Stimulated activated CD8-positive, alpha-beta memory T cell treated with anti-CD3 and anti-CD28 coated beads, Interleukin-7, amount 100 ng/mL, for 24 hours (primary cell): ENCODE results near the gene LRSAM1.

Experiments used
- DNase-seq: peaks from one replicate; pipeline ENCODE4 v3.0.0-alpha.2; 2020; ENCODE audit warnings: low read depth

Gene LRSAM1

GRCh38 chr9:127498298-127498697 lies 47.0 kb downstream of the LRSAM1 start:
- no peak for DNase-seq

DNA sequence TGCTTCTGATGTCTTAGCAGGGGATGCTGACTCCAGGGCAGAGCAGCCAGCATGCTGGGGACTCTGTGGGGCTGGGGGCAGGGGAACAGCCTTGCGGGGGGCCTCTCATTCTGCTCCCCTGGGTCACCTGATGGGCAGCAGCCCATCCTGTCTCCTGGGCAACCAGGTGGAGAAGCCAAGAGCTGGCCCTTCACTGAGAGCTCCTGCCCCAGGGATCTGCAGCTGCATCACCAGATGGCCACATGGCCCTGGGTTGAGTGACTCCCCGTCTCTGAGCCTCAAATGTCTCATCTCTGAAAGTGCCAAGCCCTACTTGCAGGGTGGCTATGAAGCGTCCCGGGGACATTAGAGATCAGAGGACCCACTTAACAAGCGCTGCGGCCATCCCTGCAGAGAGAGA lies 49.1 kb downstream of the LRSAM1 start:
- no peak for DNase-seq

GRCh38 chr9:127500862-127501261 lies 49.6 kb downstream of the LRSAM1 start:
- no peak for DNase-seq

DNA sequence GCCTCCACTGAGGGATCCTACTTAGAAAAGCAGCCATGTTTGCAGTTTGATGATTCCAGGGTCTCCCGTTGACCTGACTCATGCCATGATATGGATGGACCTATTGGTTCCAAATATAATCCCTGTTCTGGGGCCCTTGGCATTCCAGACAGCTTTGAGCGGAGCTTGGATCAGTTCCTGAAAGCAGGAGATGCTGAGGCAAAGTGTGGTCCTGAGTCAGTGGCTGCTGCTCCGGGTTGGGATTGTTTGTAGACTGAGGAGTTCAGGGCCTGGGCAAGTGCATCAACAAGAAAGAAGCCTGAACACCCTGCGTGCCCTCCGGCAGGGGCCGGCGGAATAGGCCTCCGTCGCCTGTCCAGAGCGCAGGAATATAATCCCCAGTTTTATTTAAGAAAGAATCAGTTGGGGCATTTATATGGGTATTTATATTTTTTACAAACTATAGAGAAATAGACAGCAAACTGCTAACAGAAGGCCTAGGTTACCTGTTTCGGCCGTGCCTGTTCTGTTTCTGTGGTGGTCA lies 50.6 kb downstream of the LRSAM1 start:
- DNase-seq, result no peak

DNA sequence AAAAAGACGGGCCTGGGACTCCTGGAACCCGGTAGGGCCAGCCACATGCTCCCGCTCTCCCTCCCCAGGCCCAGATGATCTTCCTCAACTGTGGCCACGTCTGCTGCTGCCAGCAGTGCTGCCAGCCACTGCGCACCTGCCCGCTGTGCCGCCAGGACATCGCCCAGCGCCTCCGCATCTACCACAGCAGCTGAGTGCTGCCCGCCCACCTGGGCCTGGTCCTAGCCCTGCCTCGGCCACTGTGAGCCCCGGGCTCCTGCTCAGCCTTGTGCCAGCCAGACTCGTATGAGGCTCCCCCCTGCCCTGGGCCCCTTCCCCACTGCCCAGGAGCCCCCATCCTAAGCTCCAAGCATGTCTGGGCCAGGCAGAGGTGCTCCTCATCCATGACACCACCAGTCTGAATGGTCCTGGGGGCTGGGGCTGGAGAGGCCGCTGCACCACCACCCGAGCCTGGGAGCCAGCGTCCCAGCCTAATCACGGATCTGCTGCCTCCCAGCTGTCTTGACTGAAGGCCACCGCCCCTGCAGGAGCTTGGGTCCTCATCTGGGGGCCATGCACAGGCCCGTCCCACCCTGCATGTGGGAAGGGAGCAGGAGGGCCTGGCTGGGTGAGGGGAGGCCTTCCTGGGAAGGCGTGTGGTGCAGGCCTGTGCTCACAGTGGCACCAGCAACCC lies 51.5 kb downstream of the LRSAM1 start:
- no peak for DNase-seq

- DNase-seq, result no peak
Measured at GRCh38 chr9:127503379-127503921, 52.1 kb downstream of the LRSAM1 start.

GRCh38 chr9:127503947-127504886 lies 52.9 kb downstream of the LRSAM1 start:
- DNase-seq, result peak; percentile 65

DNA sequence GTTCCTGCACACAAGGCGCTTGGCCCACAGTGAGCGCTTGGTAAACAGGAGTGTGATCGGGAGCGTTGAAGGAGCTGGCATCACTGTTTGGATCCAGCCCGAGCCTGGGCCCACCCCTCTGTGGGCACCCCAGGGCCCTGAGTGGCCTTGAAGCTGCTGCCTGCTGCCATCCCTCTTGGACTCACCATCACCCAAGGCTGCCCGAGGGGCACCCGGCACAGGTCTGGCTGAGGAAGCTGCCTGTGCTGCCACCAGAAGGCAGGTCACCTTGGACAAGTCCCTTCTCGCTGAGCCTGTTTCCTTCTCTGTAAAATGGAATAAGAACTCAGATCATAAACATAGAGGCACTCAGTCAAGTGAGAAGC lies 53.6 kb downstream of the LRSAM1 start:
- DNase-seq, result no peak

GRCh38 chr9:127505396-127506116 lies 54.2 kb downstream of the LRSAM1 start:
- DNase-seq, result no peak

GRCh38 chr9:127506117-127506813 lies 55.0 kb downstream of the LRSAM1 start:
- DNase-seq, result no peak

- DNase-seq, result no peak
Measured at GRCh38 chr9:127506814-127507750, 55.8 kb downstream of the LRSAM1 start.

DNA sequence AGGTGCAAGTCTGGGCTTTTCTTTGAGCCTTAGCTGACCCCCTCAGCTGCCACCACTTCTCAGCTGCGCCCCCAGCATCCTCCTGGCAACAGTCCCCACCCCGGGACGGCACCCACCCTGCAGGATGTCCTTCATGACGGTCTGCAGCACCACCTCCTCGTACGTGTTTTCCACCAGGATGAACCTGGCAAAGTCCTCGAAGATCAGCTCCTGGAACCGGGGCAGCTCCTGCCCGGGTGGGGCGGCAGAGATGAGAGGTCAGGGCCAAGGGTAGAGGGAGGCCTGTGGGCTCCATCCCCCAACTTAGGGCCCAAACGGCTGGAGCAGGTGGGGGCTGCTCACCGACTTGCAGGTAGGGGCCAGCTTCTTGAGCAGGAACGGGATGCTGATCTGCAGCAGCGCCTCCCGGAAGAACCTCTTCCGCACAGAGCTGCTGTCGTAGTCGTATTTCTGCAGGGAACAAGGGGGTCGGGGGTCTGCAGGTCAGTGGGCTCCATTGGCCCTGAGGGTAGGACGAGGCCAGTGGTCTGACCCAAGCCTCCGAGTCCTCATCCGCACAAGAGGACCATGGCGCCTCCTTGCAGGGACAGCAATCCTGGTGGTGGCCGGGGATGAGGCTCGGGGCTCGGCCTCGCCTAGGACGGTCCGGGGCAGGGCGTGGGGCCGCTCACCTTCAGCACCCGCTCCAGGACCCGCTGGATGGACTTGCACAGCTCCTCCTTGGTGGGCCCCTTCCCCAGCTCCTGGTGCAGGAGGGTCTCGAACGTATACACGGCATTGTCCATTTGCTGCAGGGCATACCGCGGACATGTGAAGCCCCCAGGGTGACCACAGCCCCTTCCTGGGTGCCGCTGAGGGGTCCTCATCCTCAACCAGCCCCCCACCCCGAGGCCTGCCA lies 56.7 kb downstream of the LRSAM1 start:
- no peak for DNase-seq

GRCh38 chr9:127508901-127509260 lies 57.6 kb downstream of the LRSAM1 start:
- DNase-seq, result no peak

GRCh38 chr9:127509261-127509954 lies 58.1 kb downstream of the LRSAM1 start:
- DNase-seq, result no peak

- DNase-seq, result no peak
Measured at GRCh38 chr9:127509955-127510299, 58.6 kb downstream of the LRSAM1 start.

- DNase-seq, result no peak
Measured at GRCh38 chr9:127514468-127514867, 63.2 kb downstream of the LRSAM1 start.

DNA sequence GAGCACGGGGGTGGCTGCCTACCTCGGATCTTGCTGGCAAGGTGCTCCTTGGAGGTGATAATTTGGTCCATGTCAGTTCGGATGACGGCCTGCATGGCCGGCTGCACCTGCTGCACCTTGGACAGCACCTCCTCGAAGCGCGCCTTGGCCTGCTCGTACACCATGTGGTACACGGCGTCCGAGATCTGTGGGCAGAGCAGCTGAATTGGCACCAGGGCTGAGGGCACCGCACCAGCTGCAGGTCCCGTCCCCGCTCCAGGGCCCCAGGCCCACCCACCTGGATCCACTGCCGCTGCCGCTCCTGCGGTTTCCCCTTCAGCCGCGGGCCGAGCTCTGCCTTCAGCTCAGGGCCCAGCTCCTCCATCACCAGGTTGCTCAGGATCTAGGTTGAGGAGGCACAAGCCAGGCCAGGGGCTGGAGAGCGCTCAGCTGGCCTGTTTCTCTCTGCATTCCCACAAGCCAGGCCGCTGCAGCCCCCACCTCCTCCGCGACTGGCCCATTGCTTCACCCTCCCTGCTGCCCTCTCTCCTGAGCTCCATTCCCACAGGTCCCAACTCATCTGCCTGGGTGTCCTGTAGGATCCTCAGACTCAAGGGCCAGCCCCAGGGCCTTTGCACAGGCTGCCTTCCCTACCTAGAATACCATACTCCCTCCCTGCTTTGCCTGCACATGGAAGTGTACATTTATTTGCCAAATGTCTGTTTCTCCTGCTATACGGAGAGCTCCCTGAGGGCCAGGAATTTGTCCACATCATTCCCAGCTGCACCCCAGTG lies 65.7 kb downstream of the LRSAM1 start:
- no peak for DNase-seq

- no peak for DNase-seq
Measured at GRCh38 chr9:127517620-127518019, 66.3 kb downstream of the LRSAM1 start.
